Cerebellar cortex (tissue), 1 donor: Measurements from ENCODE around the gene GAS2.
A peak's percentile ranks its signal among the peaks of the same experiment; 100 is the strongest.

ENCODE experiments used
- DNase-seq: peaks from one replicate; pipeline ENCODE4 v3.0.0-alpha.2; 2015; ENCODE audit warnings: low spot score

The GAS2 gene

DNA sequence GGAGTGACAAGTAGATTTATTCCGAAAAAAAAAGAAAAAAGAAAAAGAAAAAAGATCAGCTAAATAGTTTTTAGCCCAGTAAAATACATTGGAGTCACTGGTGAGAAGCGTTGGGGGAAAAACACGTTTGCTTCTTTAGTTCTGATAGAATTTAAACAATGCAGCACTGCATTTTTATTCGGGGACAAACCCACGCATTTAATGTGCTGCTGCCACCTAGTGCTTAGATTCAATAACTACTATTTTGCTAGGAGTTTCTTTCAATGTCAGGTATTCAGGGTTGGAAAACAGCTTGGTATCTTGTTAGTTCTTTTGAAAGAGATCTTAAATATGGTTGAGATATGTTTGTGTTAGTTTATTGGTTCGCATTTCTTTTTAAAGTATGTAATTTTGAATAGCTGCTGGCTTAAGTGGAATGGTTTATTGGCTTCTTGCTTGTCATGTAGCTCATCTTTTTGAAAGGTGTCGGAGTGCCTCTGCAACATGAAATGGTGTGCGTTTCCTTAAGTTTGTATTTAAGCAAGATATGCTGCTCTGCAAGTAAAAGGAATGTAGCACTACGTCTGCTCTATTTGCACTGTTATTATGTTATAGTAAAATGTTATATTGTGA, 121.2 kb downstream of the GAS2 start:
- peak; percentile 52 for DNase-seq

DNA sequence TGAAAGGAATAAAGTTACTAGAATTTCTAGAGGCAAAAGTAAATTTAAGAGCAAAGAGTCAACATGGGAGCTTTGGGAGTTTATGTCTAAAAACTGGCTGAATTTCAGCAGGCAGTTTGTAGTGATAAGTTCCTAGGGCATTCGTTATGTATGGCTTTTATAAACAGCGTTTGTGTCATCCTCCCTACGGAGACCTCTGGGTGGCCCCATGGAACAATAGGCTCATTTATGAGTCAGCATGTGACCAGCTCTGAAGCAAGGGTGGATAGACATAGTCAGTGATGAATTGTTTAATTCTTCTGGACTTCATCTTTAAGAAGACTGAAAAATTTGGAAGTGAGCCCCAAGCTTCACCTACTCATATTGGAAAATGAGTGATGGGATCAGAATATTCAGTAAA, 126.1 kb downstream of the GAS2 start:
- DNase-seq = no peak

DNA sequence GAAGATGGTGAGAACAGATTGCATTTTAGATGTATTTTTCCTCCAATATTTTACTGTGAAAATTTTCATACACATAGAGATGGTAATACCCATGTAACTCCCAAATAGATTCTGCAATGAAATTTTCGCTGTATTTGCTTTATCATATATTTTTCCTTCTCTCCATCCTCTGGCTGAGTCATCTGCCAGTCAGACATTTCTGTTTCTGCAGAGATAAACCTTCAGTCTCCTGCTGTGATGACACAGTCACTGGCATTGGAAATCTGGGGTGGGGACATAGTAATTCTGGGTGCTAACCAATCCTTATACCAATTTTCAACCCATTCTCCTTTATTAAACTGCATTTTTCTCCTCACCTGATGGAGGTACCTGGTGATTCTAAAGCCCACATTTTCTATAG, 129.5 kb downstream of the GAS2 start:
- DNase-seq = no peak

DNA sequence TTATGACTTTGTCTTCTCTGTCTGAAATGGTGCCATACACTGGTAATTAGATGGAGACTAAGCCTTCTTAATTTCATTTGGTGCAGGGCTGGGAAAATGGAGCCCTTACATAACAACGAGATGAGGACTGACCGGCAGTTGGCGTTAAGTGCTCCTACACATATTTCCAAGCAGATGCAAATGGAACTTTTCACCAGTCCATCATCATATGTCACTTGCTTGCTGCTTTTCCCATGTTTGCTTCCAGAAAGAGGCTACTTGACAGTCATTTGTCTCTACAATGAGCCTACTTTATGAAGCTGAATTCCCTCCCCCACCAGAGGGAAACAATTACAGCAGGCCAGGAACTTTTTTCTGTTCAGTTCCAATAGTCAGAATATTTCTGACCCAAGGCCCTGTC, 130.6 kb downstream of the GAS2 start:
- DNase-seq = no peak

GRCh38 chr11:22798901-22799300, 132.5 kb downstream of the GAS2 start:
- DNase-seq = no peak

DNA sequence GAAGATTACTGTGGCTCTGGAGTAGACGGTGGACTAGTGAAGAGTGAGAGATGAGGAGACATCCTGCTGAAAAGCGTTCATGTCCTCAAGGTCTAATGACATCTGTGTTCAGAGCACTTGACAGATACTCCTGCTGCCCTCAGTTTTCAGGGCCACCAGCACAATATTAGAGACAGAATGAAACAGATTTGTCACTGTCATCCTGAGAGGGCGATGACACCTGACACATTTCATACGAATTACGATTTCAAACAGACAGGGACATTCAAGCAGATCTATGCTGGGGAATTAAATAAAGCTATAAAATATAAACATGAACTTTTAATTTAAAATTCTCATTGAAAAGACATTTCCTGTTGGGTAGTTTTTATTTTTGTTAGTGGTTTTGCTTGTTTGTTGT, 134.1 kb downstream of the GAS2 start:
- no peak for DNase-seq

GRCh38 chr11:22802861-22803260, 136.4 kb downstream of the GAS2 start:
- DNase-seq = no peak

DNA sequence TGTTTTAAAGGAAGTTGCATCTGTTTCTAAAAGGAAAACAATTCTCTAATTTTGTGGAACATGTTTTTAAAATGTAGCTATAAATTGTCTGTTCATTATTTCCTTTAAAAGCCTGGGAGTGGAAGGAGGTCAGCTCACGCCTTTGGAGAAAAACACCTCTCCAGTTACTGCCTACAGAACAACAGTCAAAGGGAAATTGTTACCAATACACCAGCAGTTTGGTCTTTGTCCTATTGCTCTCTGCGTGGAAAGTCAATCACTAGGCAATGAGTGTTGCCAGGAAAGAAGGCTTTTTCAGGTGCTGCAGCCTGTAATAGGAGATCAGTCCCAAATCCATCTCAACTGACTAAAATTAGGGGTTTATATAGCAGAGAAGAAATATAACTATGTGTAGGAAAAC, 141.0 kb downstream of the GAS2 start:
- DNase-seq = no peak

DNA sequence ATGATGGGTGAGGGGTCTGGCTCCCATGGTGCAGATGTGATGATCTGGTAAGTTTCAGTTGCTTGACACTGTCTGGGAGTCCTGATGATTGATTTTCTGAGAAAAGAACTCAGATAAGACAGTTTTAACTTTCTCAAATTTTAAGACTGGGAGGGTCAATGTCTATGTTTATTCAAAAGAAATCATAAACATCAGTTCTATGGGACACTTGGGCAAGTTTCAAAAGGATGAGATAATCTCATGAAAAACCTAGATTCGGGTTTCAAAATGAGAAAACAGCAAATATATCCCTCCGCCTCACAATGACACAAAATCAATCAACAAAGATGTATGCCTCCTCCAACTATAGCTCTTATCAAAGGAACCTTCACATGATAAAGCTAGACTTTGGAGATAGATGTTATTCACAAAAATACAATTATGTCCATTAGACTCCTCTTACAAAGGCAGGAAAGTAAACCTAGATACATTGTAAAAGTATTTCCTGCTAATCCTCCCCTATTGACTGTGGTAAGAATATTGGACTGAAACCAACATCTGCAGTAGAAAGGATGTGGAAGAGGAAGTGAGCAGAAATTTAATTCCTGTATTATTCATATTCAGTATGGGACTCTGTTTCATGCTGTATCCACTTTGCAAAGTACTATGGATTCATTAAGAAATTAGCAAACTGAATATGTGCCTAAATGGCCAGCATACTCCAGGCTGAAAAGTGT, 141.6 kb downstream of the GAS2 start:
- DNase-seq = no peak

DNA sequence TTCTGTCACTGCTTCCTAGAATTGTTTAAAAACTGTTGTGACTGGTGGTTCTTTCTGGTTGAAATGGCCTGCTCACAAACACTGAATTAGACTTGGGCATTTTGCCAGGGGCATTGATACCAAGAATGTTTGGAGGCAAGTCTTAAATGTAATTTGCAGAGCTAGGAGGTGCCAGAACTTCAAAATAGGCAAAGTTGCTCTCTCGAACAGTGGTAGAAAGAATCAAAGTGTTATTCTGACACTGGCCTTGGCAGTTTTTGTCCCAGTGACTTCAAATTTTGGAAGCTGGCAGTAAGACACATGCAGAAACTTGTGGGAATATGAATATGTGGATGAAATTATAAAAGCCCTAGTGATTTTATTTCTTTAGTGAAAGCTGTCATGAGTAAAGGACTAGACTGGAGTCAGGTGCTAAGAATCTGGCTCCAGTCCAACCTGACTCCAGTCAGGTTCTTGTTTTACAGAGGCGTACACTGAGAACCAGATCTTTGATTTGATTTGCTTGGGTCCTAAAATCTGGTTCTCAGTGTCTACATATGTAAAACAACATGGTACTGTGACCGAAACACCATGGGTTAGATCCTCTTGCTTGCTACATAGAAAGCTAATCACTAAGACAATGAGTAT, 142.3 kb downstream of the GAS2 start:
- DNase-seq = no peak

- no peak for DNase-seq
Observed at GRCh38 chr11:22809893-22810292, 143.5 kb downstream of the GAS2 start.

GRCh38 chr11:22822203-22822602, 155.8 kb downstream of the GAS2 start:
- no peak for DNase-seq

DNA sequence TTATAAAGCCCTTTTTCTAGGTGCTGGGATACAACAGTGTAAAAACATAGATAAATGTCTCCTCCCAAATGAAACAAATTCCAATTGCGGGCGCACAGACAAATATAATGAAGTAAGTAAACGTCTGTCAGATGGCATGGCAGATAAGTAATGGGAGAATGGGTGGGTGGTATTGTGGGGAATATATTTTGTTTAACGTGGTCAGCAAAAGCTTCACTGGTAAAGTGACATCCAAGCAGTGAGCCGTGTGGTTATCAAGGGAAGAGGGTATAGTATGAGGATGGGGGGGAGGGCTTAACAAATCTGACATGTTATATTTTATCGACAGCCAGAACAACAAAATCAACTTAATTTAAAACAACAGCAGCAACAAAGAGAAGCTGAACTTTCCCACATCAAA, 162.0 kb downstream of the GAS2 start:
- DNase-seq = peak; percentile 20

GRCh38 chr11:22829231-22830081, 163.0 kb downstream of the GAS2 start, which contains the start of gene SVIP:
Gene SVIP (minus strand): TSS chr11:22829801. CDS start chr11:22829748, 53 bp downstream.
- peak; percentile 97 for DNase-seq

- no peak for DNase-seq
Observed at GRCh38 chr11:22830082-22830414, 163.6 kb downstream of the GAS2 start.

- DNase-seq = no peak
Observed at GRCh38 chr11:22832315-22833015, 166.1 kb downstream of the GAS2 start.

- no peak for DNase-seq
Observed at GRCh38 chr11:22846726-22847125, 180.3 kb downstream of the GAS2 start.

DNA sequence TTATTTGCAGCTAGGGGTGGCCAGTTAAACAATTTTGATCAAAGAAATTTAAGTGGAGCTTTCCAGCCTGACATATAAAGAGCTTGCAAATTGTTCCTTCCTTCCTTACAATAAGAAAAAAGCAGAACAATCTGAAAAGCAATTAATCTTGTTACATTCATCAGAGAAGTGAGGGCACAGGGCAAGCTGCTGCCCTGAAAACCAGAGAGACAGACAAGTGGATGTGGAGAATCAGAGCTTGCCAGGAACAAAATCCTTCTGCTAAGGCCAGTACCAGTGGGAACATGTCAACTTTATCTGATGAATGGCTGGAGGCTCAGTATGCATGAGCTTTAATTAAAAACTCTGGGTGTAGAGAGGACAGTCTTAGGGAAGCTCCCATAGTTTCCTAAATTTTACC, 185.1 kb downstream of the GAS2 start:
- DNase-seq = no peak

- no peak for DNase-seq
Observed at GRCh38 chr11:22859756-22860155, 193.3 kb downstream of the GAS2 start.

GRCh38 chr11:22860241-22860640, 193.8 kb downstream of the GAS2 start, which contains the start of gene CCDC179:
Gene CCDC179 (minus strand): TSS chr11:22860474. CDS start chr11:22860421, 53 bp downstream.
- no peak for DNase-seq
